HepG2 (cell line): ENCODE results near the gene DEFB108B. TPM values are rescaled to one million over a fixed set of nuclear protein-coding genes. Genes with fewer than 3 reads are reported as not detected.
"Not testable (repeated sequence)": the region's sequence is repeated elsewhere in the genome, so short reads cannot be mapped to it uniquely, and the experiment has no call there.

ENCODE experiments used
- ATAC-seq: fragments of 200-7000 bp; cut with Tn5 transposase; 3 replicates; pipeline ENCODE4 v1.9.1; 2020; ENCODE audit warnings: mild to moderate bottlenecking, moderate library complexity
- BruUV-seq: library from RNA; stranded (reverse); fragments of 400-500 nt; replicated peaks from 2 replicates; lab custom pipeline; 2021; lab: Mats Ljungman, UMichigan
- CTCF ChIA-PET: fragments of 300-600 bp; formaldehyde crosslinking; extraction: SDS; loops from one replicate; lab custom pipeline; 2021; ENCODE audit warnings: low total read pairs, inconsistent platforms, low intra/inter-chr PET ratio; lab: Yijun Ruan, JAX
- POLR2A ChIA-PET: fragments of 350-600 bp; sonication (Branson Sonifier 250); formaldehyde crosslinking; loops from one replicate; lab custom pipeline; 2020; ENCODE audit warnings: antibody characterized with exemption, inconsistent platforms; lab: Yijun Ruan, JAX
- DNase-seq: peaks from one replicate; pipeline ENCODE4 v3.0.0-alpha.2; 2015; ENCODE audit warnings: low spot score
- FAIRE-seq: peaks from 3 replicates; lab custom pipeline; 2011; peaks lifted over from hg19 to GRCh38; lab: Jason Lieb, UNC
- H2AFZ ChIP-seq: one replicate; pipeline ENCODE4 v1.6.1; 2011; ENCODE audit warnings: low read length, inconsistent platforms
- H3K27ac ChIP-seq: fragments of 300-600 bp; 3 replicates; pipeline ENCODE4 v1.8.0; 2011; ENCODE audit warnings: mixed run types, mild to moderate bottlenecking, mixed read lengths, low read length, inconsistent platforms; ENCODE audit not compliant: insufficient read depth; ENCODE audit errors: extremely low read length
- H3K27me3 ChIP-seq, 2 experiments: fragments of 200-600 bp in 1 of 2; 2 replicates in 1 of 2; 3 replicates in 1 of 2; pipeline versions ENCODE4 v1.6.0 to v1.8.0; 2011; ENCODE audit warnings: low read length in 2 of 2, mild to moderate bottlenecking in 2 of 2, moderate library complexity in 2 of 2, inconsistent platforms in 1 of 2; ENCODE audit not compliant: insufficient read depth in 2 of 2, control insufficient read depth in 1 of 2
- H3K36me3 ChIP-seq, 2 experiments: fragments of 200-600 bp in 1 of 2; replicated peaks in 1 of 2; 2 replicates in 1 of 2; 3 replicates in 1 of 2; pipeline versions ENCODE4 v1.5.1 to v1.8.0; 2011; ENCODE audit warnings: low read length in 2 of 2, inconsistent platforms in 1 of 2; ENCODE audit not compliant: insufficient read depth in 2 of 2, control insufficient read depth in 1 of 2
- H3K4me1 ChIP-seq: 2 replicates; pipeline ENCODE4 v1.5.1; 2012; ENCODE audit warnings: low read length, inconsistent platforms; ENCODE audit not compliant: insufficient read depth
- H3K4me2 ChIP-seq: 2 replicates; pipeline ENCODE4 v1.6.0; 2011; ENCODE audit warnings: low read depth, low read length, inconsistent platforms
- H3K4me3 ChIP-seq, 3 experiments: fragments of 200-600 bp in 1 of 3; sonication (generic), shearing (Covaris generic) in 1 of 3; replicated peaks in 1 of 3; 2 replicates each; pipeline ENCODE4 v1.5.1; 2011 to 2016; ENCODE audit warnings: low read length in 3 of 3, inconsistent platforms in 2 of 3, low read depth in 2 of 3, mild to moderate bottlenecking in 2 of 3, control low read depth in 1 of 3, mixed read lengths in 1 of 3; ENCODE audit not compliant: insufficient read depth in 1 of 3
- H3K79me2 ChIP-seq: one replicate; pipeline ENCODE4 v1.6.1; 2011; ENCODE audit warnings: low read length, inconsistent platforms; ENCODE audit not compliant: insufficient read depth
- H3K9ac ChIP-seq: 2 replicates; pipeline ENCODE4 v1.6.0; 2011; ENCODE audit warnings: mild to moderate bottlenecking, low read depth, low read length, inconsistent platforms; ENCODE audit not compliant: insufficient read depth
- H3K9me3 ChIP-seq: 2 replicates; pipeline ENCODE4 v1.5.1; 2012; ENCODE audit warnings: mild to moderate bottlenecking, low read length
- H4K20me1 ChIP-seq: 2 replicates; pipeline ENCODE4 v1.6.0; 2011; ENCODE audit warnings: inconsistent platforms, mild to moderate bottlenecking, low read length, moderate library complexity; ENCODE audit not compliant: insufficient read depth
- GABPB1 ChIP-seq: IDR thresholded peaks from 2 replicates; pipeline ENCODE4 v1.6.1; 2016; ENCODE audit warnings: mild to moderate bottlenecking, missing genetic modification reagents, moderate library complexity, missing compliant biosample characterization
- HNRNPK ChIP-seq: fragments of 200-400 bp; formaldehyde crosslinking; IDR thresholded peaks from 2 replicates; pipeline ENCODE4 v1.6.1; 2018; ENCODE audit warnings: low read length, low read depth, moderate library complexity, mild to moderate bottlenecking; ENCODE audit not compliant: poor library complexity, severe bottlenecking
- MXI1 ChIP-seq: IDR thresholded peaks from 3 replicates; pipeline ENCODE4 v1.6.1; 2012; ENCODE audit warnings: low read depth, low read length, inconsistent platforms, borderline replicate concordance
- MYC ChIP-seq: sonication (generic); formaldehyde crosslinking; IDR thresholded peaks from 2 replicates; pipeline ENCODE4 v1.9.0; 2021; ENCODE audit warnings: missing genetic modification reagents, borderline replicate concordance
- SAP130 ChIP-seq: IDR thresholded peaks from 2 replicates; pipeline ENCODE4 v1.6.1; 2016; ENCODE audit warnings: low read depth
- SP4 ChIP-seq: sonication (generic); formaldehyde crosslinking; IDR thresholded peaks from 2 replicates; pipeline ENCODE4 v1.8.1; 2023; ENCODE audit warnings: mild to moderate bottlenecking, missing genetic modification reagents
- ZNF546 ChIP-seq: sonication (generic); formaldehyde crosslinking; conservative IDR thresholded peaks from 2 replicates; pipeline ENCODE4 v1.8.1; 2023; ENCODE audit warnings: mild to moderate bottlenecking, missing genetic modification reagents
- WGBS: methylation state at CpG from one replicate; pipeline ENCODE4 v1.1.6; 2017; ENCODE audit warnings: low lambda C conversion rate; 5-methylcytosine and 5-hydroxymethylcytosine counted together
- in situ Hi-C: cut with HindIII; loops from 2 replicates; pipeline ENCODE4 v1.10.0; 2017; ENCODE audit warnings: low pct_unique_long_range_greater_than_20kb; ENCODE audit not compliant: extremely low pct_ligation_motif_present
- intact Hi-C: fragments of 100-400 bp; cut with micrococcal nuclease; formaldehyde crosslinking; loops from one replicate; pipeline ENCODE4 v1.10.0; 2022; ENCODE audit not compliant: unreplicated experiment
- polyA plus RNA-seq, 8 experiments: library from polyadenylated mRNA; depleted of rRNA in 3 of 8; stranded (reverse) in 7 of 8; unstranded in 1 of 8; fragments of >200 nt; fragmentation: Illumina TruSeq in 4 of 8; extraction: Trizol in 4 of 8; gene quantifications; 2 replicates each; pipeline versions ENCODE4 v1.2.1 to v1.2.3, GENCODE V29; 2011 to 2016; ENCODE audit warnings: low read depth in 4 of 8, missing spikeins in 1 of 8, mixed read lengths in 1 of 8; ENCODE audit not compliant: insufficient read depth in 1 of 8
- total RNA-seq, 5 experiments: library from RNA; depleted of rRNA; stranded (reverse); fragments of >200 nt; fragmentation: Illumina TruSeq; extraction: Trizol; gene quantifications; 2 replicates each; pipeline ENCODE4 v1.2.3, GENCODE V29; 2016; ENCODE audit warnings: low read depth in 1 of 5
- TF ChIP-seq, protein P1 (sequence below), 2 experiments: sonication (generic) in 1 of 2; formaldehyde crosslinking in 1 of 2; IDR thresholded peaks; 2 replicates each; pipeline versions ENCODE4 v1.5.1 to v1.6.1; 2011 to 2020; ENCODE audit warnings: borderline replicate concordance in 1 of 2, low read depth in 1 of 2, low read length in 1 of 2, mild to moderate bottlenecking in 1 of 2, missing genetic modification reagents in 1 of 2, moderate library complexity in 1 of 2
- TF ChIP-seq, protein P2 (sequence below): fragments of 450-650 bp; IDR thresholded peaks from 2 replicates; pipeline ENCODE4 v1.6.1; 2016
- TF ChIP-seq, protein P3 (sequence below): sonication (generic); formaldehyde crosslinking; conservative IDR thresholded peaks from 2 replicates; pipeline ENCODE4 v1.4.0; 2020; ENCODE audit warnings: mild to moderate bottlenecking, missing genetic modification reagents, moderate library complexity
- TF ChIP-seq, protein P4 (sequence below): IDR thresholded peaks from 2 replicates; pipeline ENCODE4 v1.6.1; 2016

DEFB108B gene
- total and polyA plus RNA-seq, 2 of the 13 experiments (the other 11 are each of a cell fraction or from before 2014, with no cell fraction given) = not detected

DNA sequence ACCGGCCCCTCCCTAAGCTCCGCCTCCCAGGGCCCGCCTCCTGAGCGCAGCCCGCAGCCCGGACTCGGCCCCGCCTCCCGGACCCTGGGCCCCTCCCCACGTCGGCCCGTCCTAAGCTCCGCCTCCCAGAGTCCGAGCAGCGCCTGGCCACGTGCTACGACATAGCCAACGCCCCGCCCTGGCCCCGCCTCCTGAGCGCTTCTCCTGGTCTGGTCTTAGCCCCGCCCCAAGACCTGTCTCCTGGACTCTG, 46.2 kb upstream of the DEFB108B start:
- CTCF ChIA-PET, H3K27me3 ChIP-seq, DNase-seq, H3K36me3 ChIP-seq, H3K9me3 ChIP-seq, H3K79me2 ChIP-seq, BruUV-seq, in situ Hi-C loops, H2AFZ ChIP-seq, H3K4me2 ChIP-seq, H4K20me1 ChIP-seq, intact Hi-C loops: not testable (repeated sequence)
- WGBS = 2% methylated on average over 7 of the region's 22 CpGs
- Histone ChIP-seq H3K4me1 (peaks cover 26% of the 10 kb centered on the region), H3K9ac (0 out of 2 replicates have a peak overlapping the region, but pooled peaks have one; percentile 15), H3K27ac (peak overlapping the region; percentile 65), H3K4me3 (peak overlapping the region; percentile 26 to 43 (median 43); a peak in 4 of 6 replicates)
- POLR2A ChIA-PET = interaction anchor here (0.8 to 1.0 kb wide), 2 partner anchors 11 to 338 kb away, joined by 3 read pairs; partner anchors contain the start of gene DHCR7
- ATAC-seq = peak; percentile 84
- FAIRE-seq = peak; percentile 43
- peak; percentile 54 for TF ChIP-seq HNRNPK
- peak; percentile 27; the same call in 1 of the 2 replicates for TF ChIP-seq MYC
- TF ChIP-seq, protein P1, sequence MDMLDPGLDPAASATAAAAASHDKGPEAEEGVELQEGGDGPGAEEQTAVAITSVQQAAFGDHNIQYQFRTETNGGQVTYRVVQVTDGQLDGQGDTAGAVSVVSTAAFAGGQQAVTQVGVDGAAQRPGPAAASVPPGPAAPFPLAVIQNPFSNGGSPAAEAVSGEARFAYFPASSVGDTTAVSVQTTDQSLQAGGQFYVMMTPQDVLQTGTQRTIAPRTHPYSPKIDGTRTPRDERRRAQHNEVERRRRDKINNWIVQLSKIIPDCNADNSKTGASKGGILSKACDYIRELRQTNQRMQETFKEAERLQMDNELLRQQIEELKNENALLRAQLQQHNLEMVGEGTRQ (IDR thresholded peaks at IDR 0.05; ENCODE audit: low read depth, low read length) = not testable (repeated sequence)
- TF ChIP-seq, protein P1 (CRISPR knock-in tag; IDR thresholded peaks at IDR 0.05; ENCODE audit: borderline replicate concordance) = peak; percentile 37; the same call in 1 of the 2 replicates
- 0 out of 2 replicates have a peak, but pooled peaks have one; percentile 43 for TF ChIP-seq ZNF546
- TF ChIP-seq, protein P2, sequence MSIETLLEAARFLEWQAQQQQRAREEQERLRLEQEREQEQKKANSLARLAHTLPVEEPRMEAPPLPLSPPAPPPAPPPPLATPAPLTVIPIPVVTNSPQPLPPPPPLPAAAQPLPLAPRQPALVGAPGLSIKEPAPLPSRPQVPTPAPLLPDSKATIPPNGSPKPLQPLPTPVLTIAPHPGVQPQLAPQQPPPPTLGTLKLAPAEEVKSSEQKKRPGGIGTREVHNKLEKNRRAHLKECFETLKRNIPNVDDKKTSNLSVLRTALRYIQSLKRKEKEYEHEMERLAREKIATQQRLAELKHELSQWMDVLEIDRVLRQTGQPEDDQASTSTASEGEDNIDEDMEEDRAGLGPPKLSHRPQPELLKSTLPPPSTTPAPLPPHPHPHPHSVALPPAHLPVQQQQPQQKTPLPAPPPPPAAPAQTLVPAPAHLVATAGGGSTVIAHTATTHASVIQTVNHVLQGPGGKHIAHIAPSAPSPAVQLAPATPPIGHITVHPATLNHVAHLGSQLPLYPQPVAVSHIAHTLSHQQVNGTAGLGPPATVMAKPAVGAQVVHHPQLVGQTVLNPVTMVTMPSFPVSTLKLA = peak; percentile 47; the same call in 1 of the 2 replicates
- TF ChIP-seq, protein P3, sequence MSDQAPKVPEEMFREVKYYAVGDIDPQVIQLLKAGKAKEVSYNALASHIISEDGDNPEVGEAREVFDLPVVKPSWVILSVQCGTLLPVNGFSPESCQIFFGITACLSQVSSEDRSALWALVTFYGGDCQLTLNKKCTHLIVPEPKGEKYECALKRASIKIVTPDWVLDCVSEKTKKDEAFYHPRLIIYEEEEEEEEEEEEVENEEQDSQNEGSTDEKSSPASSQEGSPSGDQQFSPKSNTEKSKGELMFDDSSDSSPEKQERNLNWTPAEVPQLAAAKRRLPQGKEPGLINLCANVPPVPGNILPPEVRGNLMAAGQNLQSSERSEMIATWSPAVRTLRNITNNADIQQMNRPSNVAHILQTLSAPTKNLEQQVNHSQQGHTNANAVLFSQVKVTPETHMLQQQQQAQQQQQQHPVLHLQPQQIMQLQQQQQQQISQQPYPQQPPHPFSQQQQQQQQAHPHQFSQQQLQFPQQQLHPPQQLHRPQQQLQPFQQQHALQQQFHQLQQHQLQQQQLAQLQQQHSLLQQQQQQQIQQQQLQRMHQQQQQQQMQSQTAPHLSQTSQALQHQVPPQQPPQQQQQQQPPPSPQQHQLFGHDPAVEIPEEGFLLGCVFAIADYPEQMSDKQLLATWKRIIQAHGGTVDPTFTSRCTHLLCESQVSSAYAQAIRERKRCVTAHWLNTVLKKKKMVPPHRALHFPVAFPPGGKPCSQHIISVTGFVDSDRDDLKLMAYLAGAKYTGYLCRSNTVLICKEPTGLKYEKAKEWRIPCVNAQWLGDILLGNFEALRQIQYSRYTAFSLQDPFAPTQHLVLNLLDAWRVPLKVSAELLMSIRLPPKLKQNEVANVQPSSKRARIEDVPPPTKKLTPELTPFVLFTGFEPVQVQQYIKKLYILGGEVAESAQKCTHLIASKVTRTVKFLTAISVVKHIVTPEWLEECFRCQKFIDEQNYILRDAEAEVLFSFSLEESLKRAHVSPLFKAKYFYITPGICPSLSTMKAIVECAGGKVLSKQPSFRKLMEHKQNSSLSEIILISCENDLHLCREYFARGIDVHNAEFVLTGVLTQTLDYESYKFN (CRISPR knock-in tag) = 0 out of 2 replicates have a peak, but pooled peaks have one; percentile 9
- TF ChIP-seq GABPB1 (CRISPR knock-in tag) = 0 out of 2 replicates have a peak, but pooled peaks have one; percentile 15
- 0 out of 2 replicates have a peak, but pooled peaks have one; percentile 45 for TF ChIP-seq SP4 (CRISPR knock-in tag)
- TF ChIP-seq, protein P4, sequence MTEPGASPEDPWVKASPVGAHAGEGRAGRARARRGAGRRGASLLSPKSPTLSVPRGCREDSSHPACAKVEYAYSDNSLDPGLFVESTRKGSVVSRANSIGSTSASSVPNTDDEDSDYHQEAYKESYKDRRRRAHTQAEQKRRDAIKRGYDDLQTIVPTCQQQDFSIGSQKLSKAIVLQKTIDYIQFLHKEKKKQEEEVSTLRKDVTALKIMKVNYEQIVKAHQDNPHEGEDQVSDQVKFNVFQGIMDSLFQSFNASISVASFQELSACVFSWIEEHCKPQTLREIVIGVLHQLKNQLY (CRISPR knock-in tag) = peak; percentile 58; the same call in 1 of the 2 replicates
- peak; percentile 55 for TF ChIP-seq SAP130 (CRISPR knock-in tag)
- peak; percentile 18; the same call in 1 of the 3 replicates for TF ChIP-seq MXI1
